ENCODE data around the gene ARHGEF7. TPM values are rescaled to one million over a fixed set of nuclear protein-coding genes. Genes with fewer than 3 reads are reported as not detected.
"Not testable (repeated sequence)": the region's sequence is repeated elsewhere in the genome, so short reads cannot be mapped to it uniquely, and the experiment has no call there.

ARHGEF7 gene
- total RNA-seq, 1 donor from 2014 or later: 52.8 TPM

DNA sequence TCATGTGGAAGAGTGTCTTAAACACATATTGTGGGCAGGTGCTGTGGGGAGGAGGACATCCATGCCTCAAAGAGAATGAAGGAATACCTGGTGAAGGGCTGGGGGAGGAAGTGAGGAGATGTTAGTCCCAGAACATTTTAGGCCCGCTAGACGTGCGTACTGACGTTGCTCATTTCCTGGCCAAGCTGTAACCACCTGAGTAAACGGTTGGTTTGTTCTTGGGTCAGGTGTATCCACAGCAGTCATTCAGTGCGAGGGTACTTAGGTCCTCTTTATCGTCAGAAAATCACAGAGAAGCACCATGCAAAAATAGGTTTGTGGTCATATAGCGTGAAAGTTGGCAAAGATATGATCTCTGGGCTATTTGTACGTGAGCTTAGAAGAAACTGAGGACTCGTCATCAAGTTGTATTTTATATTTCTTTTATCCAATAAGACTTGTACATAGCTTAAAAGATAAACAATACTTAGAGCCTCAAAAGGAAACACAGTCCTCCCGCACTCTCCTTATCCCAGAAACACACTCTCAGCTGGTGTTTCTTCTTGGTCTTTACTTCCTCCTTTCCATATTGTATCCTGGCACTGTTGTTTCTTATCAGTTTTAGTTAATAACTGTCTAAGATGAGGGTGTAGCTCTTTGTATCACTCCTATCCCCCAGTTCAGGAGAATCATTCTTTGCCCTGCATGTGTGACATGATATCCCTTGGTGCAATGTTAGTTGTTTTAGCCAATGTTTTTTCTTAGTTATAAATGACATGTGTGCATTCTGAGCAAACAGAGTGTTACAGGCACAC lies 52.0 kb downstream of the ARHGEF7 start:
- DNase-seq (ENCODE audit: low read depth): no peak

DNA sequence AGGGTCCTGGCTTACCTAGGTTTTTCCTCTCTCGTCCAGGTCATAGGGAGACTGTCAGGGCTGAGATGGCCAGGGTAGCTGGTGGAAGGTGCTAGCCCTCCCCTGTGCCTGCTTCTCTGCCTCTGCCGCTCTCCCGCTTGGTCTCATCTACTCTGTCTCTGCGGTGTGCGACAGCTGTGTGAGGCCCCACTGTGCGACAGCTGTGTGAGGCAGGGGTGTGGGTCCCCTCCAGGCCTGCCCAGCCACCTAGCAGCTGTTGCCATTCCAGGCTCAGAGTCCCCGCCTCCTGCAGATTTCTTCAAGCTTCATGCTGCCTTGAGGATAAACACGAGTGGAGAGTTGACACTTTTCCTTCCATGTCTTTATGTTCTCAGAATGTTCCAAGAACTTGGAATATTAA lies 53.0 kb downstream of the ARHGEF7 start:
- peak; percentile 97 for DNase-seq (ENCODE audit: low read depth)

DNA sequence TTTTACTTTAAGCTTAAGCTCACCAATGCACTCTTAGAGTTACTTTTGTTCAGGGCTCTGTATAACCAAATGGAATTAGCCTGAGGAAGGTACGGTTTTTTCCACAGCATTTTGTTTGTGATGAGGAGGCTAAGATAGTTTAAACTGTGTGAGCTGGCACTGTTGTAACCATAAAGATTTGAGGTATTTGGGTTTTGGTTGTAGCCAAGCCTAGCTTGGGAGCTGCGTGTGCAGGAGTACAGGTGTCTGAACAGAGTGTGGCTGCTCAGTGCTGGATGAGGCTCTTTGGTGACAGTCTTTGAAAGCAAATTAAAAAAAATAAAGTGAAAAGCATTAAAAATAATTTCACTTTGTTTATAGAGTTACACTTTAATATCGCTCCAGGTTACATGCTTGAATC lies 56.0 kb downstream of the ARHGEF7 start:
- DNase-seq (ENCODE audit: low read depth): no peak

DNA sequence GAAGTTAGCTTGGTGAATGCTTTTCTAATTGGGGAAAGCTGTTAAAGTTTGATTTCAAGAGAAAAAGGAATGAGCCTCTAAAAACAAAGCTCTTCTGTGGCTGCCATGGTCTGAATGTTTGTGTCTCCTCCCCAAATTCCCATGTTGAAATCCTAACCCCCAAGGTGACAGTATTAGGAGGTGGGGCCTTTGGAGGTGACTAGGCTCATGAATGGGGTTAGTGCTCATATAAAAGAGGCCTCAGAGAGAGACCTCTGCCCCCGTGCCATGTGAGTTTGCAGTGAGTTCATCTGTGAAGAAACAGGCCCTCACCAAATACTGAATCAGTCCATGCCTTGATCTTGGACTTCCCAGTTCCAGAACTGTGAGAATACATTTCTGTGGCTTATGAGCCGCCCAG lies 56.5 kb downstream of the ARHGEF7 start:
- DNase-seq (ENCODE audit: low read depth): no peak

DNA sequence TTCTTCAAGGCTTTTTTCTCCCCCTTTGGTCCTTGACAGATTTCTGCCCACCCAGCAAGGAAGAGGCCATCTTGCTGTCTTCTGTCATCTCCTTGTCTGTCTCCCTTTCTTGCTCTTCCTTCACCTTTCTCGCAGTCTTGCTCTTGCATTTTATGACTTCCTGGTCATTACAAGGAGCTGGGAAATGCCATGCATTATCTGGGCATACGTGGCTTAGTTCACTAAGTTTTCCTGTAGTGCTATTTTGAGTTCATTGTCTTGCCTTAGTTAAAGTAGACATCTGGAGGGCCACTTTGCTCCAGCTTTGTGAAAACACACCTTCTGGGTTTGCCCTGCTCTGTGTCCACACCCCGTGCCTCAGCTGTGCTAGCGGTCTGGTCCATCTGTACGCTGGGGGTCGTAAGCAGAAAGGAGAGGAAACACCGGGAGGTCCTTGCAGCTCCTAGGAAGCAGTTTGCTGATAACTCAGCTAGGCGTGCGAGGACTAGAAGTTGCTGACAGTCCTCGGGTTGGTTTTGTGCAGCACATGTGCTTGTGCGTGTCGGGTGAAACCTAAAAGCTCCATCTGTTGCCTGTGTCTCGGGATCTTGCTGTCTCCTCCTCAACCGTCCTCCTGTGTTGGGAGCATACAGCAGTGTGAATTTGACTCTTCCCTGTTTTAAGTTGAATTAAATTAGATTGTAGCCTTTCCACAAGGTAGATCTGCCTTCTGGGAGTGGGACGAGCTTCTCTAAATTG lies 59.4 kb downstream of the ARHGEF7 start:
- no peak for DNase-seq (ENCODE audit: low read depth)

DNA sequence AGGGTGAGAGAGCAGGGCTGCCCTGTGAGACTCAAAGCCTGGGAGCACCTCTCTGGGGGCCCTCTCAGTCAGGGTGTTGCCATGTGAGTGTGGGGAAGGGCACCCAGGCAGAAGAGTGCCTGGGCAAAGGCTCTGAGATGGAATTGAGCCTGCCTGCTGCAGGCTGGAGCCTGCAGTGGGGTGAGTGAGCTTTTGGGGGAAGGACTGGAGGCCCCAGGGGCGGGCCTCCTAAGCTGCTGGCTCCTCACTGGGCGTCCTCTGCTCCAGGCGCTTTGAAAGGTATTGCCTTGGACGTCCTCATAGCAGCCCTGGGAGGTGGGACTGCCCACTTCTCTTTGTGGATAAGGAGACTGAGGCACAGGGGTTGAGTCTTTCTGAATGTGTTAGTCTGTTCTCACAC lies 60.3 kb downstream of the ARHGEF7 start:
- DNase-seq (ENCODE audit: low read depth): no peak

DNA sequence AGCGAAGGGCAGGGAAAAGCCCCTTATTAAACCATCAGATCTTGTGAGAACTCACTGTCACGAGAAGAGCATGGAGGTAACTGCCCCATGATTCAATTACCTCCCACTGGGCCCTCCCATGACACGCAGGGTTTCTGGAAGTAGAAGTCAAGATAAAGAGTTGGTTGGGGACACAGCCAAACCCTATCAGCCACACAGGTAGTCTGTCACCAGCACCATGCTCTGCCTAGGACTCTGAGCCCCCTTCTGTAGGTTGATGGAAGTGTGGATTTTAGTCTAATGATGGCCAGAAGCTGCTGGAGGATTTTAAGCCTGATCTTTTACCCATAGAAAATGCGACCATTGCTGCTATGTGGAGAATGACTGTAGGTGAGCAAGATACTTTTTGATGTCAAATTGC lies 60.8 kb downstream of the ARHGEF7 start:
- no peak for DNase-seq (ENCODE audit: low read depth)

DNA sequence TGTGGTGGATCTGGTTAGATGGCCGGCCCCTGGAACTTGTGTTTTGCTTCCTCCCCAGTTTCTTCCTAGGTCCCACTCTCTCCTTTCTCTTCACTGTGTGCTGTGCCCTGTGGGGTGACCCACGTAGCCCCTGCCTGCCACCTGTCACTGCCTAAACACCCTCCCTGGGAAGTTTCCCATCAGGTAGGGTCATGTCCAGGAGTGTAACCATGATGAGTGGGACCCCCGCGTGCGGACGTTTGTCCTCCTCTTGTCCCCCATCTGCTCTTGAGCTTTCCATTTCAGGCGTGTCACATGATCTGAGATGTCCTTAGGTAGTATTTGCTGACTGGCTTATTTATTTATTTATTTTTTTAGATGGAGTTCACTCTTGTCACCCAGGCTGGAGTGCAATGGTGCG lies 61.3 kb downstream of the ARHGEF7 start:
- DNase-seq (ENCODE audit: low read depth): no peak

DNA sequence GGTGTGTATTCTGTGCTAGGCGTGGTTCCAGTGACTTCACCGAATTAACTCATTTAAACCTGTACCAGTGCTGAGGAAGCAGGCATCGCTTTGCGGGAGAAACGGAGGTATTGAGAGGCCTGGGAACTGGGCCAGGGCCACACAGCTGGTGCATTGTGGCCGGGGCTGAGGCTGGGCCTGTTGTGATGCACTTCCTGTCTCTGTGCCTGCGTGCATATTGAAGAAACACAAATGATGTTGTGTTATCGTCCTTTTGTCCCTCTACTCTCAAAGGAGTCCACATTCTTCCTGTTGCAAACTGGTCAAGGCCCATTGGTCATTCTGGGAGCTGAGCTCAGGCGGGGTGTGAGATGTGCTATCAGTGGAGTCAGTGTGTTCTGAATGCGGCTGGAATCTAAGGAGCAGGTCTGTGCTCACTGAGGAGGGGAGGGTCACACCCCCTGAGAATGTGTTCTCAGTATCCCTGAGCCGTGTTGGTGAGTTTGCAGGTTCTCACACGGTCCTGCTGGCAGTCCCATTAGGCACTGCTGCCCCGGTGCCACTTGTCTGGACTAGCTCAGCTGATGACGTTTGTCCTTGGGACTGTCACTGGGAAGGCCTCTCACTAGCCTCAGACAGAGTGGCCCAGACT lies 62.1 kb downstream of the ARHGEF7 start:
- DNase-seq (ENCODE audit: low read depth): peak; percentile 81

DNA sequence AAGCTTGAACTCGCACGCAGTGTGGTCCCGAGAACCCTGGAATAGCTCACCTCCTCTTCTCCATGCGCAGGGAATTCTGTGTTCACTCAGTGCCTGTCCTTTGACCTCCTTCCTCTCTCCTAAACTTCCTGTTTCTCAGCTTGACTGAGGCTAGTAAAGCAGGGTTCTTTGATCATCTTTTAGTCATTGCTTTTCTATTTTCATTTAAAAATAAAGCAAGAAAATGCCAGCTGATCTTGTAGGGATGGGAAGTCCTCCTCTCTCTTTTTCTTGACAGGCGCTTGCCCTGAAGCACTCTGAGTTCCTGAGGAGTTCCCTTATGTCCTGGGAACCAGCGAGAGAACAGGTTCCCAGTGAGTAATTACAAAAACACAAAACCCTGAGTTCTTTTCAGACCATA lies 62.8 kb downstream of the ARHGEF7 start:
- peak; percentile 69 for DNase-seq (ENCODE audit: low read depth)

DNA sequence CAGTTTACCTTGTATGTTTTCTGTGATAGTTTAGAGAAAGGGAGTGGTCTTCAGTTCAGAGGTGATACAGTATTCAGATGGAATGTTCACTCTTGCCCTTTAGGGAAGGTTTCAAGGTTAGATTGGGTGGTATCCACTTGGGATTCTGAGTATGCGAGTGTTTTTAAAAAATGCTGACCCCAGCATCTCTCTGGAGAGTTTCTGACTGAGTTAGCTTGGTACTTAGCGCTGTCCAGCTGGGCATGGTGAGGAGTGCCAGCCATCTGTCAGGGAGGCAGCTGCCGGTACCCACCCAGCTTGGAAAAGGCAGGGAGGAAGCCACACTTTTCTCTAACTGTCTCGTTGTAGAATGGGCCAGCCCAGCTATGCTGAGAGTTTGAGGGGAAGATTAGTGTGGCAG lies 63.3 kb downstream of the ARHGEF7 start:
- DNase-seq (ENCODE audit: low read depth): peak; percentile 91

DNA sequence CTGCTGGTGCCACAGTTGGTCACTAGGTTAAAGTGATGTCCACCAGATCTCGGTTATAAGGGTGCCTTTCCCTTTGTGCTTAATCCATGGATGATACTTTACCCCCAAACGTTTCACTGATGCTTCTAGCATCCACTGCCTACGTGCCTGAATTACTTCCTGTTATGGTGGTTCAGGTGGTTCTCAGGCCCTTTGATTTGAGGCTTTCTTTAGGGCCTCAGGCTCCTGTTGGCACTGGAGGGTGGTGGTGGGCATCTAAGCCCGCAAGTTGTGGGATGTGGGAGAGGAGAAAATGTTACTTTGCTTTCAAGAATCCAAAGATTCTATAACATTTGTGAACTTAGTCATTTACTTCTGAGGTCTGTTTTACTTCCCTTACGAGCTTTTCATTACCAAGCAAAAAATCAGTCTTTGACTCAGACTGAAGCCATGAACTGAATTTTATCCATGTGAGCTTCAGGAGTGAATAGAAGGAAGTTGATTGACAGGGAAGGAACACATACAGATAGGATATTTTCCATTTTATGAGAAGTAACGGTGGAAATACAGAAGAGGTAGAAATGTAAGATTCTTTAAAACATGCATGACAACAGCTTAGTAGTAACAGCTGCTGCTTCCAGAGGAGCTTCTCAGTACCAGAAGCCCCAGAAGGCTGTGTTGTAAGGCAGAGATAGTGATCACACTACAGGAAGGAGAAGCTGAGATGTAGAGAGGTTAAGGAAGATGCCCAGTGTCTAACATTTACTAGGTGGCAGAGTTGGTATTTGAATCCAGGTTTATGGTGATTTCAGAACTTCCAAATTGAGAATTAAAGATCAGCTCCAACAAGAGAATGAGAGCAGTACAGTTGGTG lies 65.0 kb downstream of the ARHGEF7 start:
- DNase-seq (ENCODE audit: low read depth): no peak

DNA sequence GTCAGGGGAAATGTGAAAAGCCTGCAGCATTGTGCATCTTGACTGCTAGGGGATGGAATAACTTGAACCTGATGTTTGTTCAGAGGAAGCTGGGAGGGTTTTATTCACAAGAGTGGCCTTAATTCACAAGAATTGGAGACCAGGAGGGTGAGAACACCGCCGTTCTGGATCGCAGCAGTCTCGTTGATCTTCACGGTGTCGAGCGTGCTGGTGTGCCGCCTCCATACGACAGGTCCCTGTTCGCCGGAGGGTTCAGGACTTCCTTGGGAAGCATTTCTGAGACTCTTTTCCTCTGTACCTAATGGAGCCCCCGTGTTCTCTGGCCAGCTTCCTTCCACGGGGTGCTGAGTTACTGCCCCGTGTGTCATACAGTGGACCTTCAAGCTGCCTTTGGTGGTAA lies 66.9 kb downstream of the ARHGEF7 start:
- no peak for DNase-seq (ENCODE audit: low read depth)

DNA sequence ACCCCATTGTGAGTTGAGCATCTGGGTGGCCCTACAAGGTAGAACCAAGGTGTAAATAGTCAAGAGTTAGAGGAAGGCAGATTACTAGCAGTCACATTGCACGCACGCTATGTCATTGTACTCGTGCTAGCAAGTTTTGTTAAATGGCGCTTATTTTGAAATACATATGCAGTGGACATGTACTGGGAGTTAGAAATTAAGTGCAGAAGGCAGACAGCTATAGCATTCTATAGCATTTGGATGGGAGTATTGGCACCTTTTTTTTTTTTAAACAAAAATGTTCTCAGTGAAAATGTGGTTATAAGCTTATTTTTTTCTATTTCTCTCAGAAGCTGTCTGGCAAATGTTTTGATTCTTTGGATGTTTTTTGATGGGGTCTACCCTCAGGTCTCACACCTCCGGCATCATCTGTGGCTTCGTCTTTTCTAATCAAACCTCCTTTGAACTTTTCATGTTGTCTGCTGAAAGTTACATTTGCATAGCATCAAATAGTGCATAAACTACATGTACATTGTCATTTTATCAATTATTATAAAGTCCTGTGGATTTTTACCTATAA lies 68.1 kb downstream of the ARHGEF7 start:
- DNase-seq (ENCODE audit: low read depth): no peak

DNA sequence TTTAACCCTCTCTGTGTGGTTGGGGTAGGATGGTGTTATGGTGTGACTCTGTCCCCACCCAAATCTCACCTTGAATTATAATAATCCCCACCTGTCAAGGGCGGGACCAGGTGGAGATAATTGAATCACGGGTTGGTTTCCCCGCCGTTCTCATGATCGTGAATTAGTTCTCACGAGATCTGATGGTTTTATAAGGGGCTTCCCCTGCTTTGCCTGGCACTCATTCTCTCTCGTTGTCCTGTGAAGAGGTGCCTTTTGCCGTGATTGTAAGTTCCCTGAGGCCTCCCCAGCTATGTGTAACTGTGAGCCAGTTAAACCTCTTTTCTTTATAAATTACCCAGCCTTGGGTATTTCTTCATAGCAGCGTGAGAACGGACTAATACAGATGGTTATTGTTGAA lies 68.8 kb downstream of the ARHGEF7 start:
- no peak for DNase-seq (ENCODE audit: low read depth)

DNA sequence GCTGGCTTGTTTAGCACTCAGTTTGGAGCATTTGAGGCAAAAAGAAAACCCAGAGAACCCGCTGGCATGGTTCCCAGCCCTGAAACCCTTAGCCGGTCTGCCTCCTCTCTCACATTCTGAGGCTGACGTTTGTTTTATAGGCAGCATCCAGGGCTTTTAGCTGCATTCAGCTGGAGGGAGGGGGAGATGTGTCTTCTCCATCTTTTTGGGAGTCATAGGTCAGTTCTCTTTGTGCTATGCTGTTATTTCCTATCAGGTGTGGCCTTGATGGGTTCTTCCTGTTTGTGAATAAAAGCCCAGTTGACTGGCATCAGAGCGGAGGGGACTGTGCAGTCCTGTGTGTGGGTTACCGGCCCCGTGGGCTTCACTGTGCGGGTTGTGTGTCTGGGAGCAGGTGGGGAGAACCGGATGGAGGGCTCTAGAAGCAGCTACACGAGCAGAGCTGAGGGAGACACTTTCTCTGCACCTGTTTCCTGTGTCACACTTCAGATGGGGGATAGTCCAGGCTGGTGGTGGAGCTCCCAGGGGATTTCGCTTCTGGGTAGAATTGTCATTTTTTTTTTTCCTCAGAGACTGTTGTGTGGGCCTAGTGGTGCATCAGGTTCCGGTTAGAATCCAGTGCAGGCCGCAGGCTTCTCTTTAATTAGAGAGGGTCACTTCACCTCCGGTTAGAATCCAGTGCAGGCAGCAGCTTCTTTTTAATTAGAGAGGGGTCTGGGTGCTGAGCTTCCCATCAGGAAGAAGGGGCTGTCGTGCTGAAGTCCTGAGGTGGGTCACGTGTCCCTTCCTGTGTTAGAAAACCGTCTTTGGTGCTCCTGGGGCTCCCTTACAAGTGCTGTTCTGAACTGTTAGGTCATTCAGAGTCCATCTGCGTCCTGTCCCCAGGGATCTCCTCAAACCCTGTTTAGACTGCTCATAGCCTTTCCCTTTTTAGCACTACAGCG lies 69.6 kb downstream of the ARHGEF7 start:
- DNase-seq (ENCODE audit: low read depth): peak; percentile 68

DNA sequence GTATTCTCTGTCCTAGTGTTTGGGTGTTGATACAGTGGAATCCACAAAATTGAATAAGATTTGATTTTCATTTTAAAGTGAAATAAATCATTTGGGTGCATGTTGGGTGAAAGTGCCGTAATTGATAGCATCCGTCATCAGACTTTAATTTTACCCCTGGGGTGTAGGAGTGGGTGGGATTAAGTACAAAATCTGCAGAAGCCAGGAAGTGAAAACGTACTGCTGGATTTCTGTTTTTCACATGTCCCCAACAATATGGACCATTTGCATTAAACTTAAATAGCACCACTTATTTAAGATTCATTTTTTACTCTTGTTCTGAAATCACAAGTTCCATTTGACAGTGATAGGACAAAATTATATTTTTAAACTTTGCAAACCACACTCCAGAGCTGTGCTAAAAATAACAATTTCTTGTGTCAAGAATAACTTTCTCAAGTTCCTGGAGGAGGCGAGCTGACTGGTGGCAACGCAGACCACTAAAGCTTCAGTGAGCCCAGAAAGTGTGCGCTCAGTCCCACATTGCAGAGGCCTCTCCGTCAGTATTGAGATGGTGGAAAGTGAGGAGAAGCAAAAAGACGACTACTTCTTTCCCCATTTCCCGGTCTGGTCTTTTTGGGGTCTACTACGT lies 71.3 kb downstream of the ARHGEF7 start:
- peak; percentile 47 for DNase-seq (ENCODE audit: low read depth)

DNA sequence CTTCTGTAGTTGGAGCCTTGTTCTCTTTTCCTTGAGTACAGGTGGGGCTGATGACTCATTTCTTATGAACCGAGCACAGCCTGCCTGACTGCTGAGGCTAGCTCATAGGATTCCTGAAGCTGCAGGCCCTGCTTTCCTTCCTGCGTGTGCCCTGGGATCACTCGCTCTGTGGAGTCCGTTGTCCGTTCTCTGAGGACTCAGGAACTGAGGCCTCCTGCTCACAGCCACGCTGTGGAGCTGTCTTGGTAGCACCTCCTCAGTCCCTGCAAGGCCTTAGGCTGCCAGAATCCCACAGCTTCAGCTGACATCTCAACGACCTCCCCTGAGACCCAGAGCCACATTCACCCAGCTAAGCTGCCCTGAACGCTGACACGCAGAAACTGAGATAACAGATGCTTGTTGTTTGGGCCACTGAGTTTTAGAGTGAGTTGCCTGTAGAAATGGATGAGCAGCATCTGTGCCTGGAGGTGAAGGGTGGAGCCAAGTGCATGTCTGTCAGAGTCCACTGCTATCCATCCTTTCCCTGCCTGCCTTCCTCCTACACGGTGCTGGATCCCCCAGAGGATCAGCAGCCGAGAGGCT lies 72.9 kb downstream of the ARHGEF7 start:
- no peak for DNase-seq (ENCODE audit: low read depth)

DNA sequence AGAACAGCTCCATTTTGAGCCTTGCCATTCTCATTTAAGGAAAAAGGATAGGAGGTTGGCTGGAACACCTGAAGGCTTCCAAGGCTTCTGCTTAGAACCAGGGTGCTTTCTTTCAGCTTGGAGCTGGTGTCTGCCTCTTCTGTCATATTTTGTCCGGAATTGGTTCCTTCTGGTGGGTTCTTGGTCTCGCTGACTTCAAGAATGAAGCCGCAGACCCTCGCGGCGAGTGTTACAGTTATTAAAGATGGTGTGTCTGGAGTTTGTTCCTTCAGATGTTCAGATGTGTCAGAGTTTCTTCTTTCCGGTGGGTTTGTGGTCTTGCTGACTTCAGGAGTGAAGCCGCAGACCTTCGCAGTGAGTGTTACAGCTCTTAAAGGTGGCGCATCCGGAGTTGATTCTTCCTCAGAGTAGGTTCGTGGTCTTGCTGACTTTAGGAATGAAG lies 74.0 kb downstream of the ARHGEF7 start:
- not testable (repeated sequence) for DNase-seq (ENCODE audit: low read depth)
